Tibial nerve (tissue), 4 donors: Measurements from ENCODE around the gene GPR153.

Source experiments
- EP300 ChIP-seq, 2 donors: sonication (generic); formaldehyde crosslinking; IDR thresholded peaks; one replicate each; pipeline ENCODE4 v1.6.1; 2017; ENCODE audit warnings: antibody characterized with exemption in 2 of 2, mild to moderate bottlenecking in 1 of 2
- TF ChIP-seq, protein P1 (sequence below), 5 experiments: fragments of 200-600 bp in 3 of 5; fragments of 450-650 bp in 2 of 5; sonication (generic) in 3 of 5; IDR thresholded peaks; one replicate each; pipeline ENCODE4 v1.5.1; 2016 to 2019; ENCODE audit warnings: antibody characterized with exemption in 5 of 5, mild to moderate bottlenecking in 3 of 5, moderate library complexity in 2 of 5

DNA sequence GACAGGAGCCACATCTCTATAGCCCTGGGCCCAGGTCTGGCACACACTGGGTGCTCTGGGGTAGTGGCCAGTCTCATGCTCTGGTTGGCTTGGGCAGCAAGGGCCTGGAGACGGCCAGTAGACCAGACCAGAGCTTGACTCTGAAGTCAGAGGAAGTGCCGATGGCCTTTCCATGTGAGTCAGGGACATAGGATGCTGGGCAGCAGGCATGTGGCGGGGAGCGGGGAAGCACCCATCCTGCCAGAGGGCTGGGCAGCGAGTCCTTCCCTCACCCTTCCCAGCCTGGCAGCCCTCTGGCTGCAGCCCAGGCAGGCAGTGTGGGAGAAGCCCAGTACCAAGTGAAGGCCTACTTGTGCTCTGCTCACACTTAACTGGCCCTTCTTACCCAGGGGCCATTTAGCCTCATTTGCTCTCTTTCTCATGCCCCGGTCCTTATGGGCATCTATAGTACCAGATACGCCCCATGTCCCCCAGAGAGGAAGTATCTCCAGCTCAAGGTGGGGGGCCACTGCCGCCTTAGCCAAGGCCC is 3.3 kb downstream of the GPR153 start:
- TF ChIP-seq, protein P1, sequence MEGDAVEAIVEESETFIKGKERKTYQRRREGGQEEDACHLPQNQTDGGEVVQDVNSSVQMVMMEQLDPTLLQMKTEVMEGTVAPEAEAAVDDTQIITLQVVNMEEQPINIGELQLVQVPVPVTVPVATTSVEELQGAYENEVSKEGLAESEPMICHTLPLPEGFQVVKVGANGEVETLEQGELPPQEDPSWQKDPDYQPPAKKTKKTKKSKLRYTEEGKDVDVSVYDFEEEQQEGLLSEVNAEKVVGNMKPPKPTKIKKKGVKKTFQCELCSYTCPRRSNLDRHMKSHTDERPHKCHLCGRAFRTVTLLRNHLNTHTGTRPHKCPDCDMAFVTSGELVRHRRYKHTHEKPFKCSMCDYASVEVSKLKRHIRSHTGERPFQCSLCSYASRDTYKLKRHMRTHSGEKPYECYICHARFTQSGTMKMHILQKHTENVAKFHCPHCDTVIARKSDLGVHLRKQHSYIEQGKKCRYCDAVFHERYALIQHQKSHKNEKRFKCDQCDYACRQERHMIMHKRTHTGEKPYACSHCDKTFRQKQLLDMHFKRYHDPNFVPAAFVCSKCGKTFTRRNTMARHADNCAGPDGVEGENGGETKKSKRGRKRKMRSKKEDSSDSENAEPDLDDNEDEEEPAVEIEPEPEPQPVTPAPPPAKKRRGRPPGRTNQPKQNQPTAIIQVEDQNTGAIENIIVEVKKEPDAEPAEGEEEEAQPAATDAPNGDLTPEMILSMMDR (IDR thresholded peaks at IDR 0.05), result no peak
- no peak for TF ChIP-seq EP300 (IDR thresholded peaks at IDR 0.05)
